ENCODE measurements around the gene AP2A1. TPM values are rescaled to one million over a fixed set of nuclear protein-coding genes. Genes with fewer than 3 reads are reported as not detected.

AP2A1 gene
- total RNA-seq, 4 donors from 2014 or later, result 94.2 to 142 (median 131) TPM

GRCh38 chr19:49809160-49809940 is 42.5 kb downstream of the AP2A1 start:
- H3K4me3 ChIP-seq, result peak overlapping the region; percentile 67 to 87 (median 80)
- in situ Hi-C loops (cut with MboI; ENCODE audit: low sequenced_read_pairs in 4 of 4), result no loop called here

DNA sequence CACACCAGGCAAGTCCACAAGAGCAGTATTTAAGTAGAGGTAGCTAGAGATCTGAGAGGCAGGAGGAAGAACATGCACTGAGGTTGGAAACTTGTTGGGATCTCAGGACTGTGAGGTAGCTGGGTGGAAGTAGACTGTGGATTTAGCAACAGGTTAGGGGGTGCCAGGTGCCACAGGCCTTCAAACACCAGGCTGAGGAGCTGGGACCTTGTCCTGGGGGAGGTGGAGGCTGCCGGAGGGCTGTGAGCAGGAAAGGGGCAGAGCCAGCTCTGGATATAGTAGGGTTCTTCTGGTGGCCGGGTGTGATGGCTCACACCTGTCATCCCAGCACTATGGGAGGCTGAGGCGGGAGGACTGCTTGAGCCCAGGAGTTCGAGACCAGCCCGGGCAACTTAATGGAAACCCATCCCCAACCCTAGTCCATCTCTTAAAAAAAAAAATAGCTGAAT is 43.2 kb downstream of the AP2A1 start:
- Histone ChIP-seq H3K36me3 (no peaks in the 10 kb centered on the region), H3K4me1 (peaks cover 21% of the 10 kb centered on the region in 2 donors), H3K27ac (peak overlapping the region; percentile 91 to 96 (median 94)), H3K4me3 (peak overlapping the region; percentile 67 to 87 (median 80)), H3K9me3 (no peaks in the 10 kb centered on the region), H3K27me3 (no peaks in the 10 kb centered on the region)
- in situ Hi-C loops (cut with MboI; ENCODE audit: low sequenced_read_pairs in 4 of 4) (loop anchor here in 2 of 4 donors (10.0 kb wide), 1 partner anchor 65 kb away; the partner anchor contains the start of genes AKT1S1 (in 2 of the 2) and TBC1D17 (in 2 of the 2)), intact Hi-C loops (cut with DNase I; ENCODE audit: low total_unique reads) (loop anchor here (1.0 to 10.0 kb wide), 7 partner anchors 44 to 815 kb away; partner anchors contain the start of genes AKT1S1, GYS1, PRMT1 and PRR12)
- no peak for TF ChIP-seq POLR2A (IDR thresholded peaks at IDR 0.05)
- TF ChIP-seq CTCF (IDR thresholded peaks at IDR 0.05 in 4 of 5, conservative IDR thresholded peaks at IDR 0.05 in 1 of 5), result no peak
- ATAC-seq, result no peak
- no peak for DNase-seq

More at GRCh38 chr19:49809160-49809940, 42.5 kb downstream of the AP2A1 start:
- no peaks in the 10 kb centered on the region for H3K9me3 ChIP-seq
- intact Hi-C loops (cut with DNase I; ENCODE audit: low total_unique reads), result loop anchor here (1.0 to 5.0 kb wide), 5 partner anchors 43 to 167 kb away; partner anchors contain the start of genes AKT1S1, PRMT1, RRAS and SCAF1
- TF ChIP-seq POLR2A (IDR thresholded peaks at IDR 0.05) (peak; percentile 44 to 56), CTCF (IDR thresholded peaks at IDR 0.05 in 4 of 5, conservative IDR thresholded peaks at IDR 0.05 in 1 of 5) (peak in 3 of 5 experiments; percentile 16 to 26 (median 21))
- peak overlapping the region; percentile 91 to 96 (median 94) for H3K27ac ChIP-seq
- no peaks in the 10 kb centered on the region for H3K27me3 ChIP-seq
- peaks cover 21% of the 10 kb centered on the region in 2 donors for H3K4me1 ChIP-seq
- ATAC-seq (peak; percentile 38 to 49), DNase-seq (peak; percentile 65 to 77)
- H3K36me3 ChIP-seq, result no peaks in the 10 kb centered on the region

GRCh38 chr19:49811328-49811727 is 44.5 kb downstream of the AP2A1 start:
- no peak overlapping the region for H3K4me3 ChIP-seq
- intact Hi-C loops (cut with DNase I; ENCODE audit: low total_unique reads), result loop anchor here (5.0 to 10.0 kb wide), 2 partner anchors 219 to 817 kb away; partner anchors contain the start of genes GYS1, PRR12 and RUVBL2
- no peak for DNase-seq
- no peak for TF ChIP-seq CTCF (IDR thresholded peaks at IDR 0.05 in 4 of 5, conservative IDR thresholded peaks at IDR 0.05 in 1 of 5)
- TF ChIP-seq POLR2A (IDR thresholded peaks at IDR 0.05), result no peak
- H3K4me1 ChIP-seq, result peaks cover 22 to 23% of the 10 kb centered on the region in 2 donors
- no peaks in the 10 kb centered on the region for H3K36me3 ChIP-seq
- ATAC-seq, result no peak
- H3K27ac ChIP-seq, result peak overlapping the region; percentile 10 to 95 (median 88)
- in situ Hi-C loops (cut with MboI; ENCODE audit: low sequenced_read_pairs in 4 of 4), result loop anchor here in 2 of 4 donors (10.0 kb wide), 1 partner anchor 63 kb away; the partner anchor contains the start of genes AKT1S1 (in 2 of the 2) and TBC1D17 (in 2 of the 2)
- no peaks in the 10 kb centered on the region for H3K27me3 ChIP-seq
- no peaks in the 10 kb centered on the region for H3K9me3 ChIP-seq

DNA sequence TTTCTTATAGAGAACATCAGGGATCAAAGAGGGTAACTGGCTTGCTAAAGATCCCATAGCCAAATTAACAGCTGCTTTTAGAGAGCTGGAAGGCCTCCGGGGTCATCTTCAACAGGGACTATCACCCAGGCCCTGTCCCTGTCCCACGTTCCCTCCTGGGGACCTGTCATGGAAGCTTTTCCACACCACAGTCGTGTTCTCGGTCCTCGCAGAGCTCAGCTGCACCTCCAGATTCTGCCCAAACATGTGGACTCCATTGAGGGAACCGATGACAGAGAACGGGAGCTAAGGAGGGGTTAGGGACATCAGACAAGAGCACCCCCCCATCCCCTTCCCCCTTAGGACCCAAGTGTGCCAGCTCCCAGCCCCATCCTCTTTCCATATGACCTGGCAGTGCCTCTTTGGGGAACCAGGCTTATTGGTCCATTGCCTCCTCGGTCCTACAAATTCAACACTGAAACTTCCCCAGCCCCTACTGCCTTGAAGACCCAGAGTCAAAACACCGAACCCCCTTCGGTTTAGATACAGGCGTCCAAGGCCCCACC is 45.7 kb downstream of the AP2A1 start:
- Histone ChIP-seq H3K36me3 (no peaks in the 10 kb centered on the region), H3K9me3 (no peaks in the 10 kb centered on the region), H3K27me3 (no peaks in the 10 kb centered on the region), H3K4me3 (peak overlapping the region; percentile 58 to 78 (median 65)), H3K4me1 (peaks cover 30% of the 10 kb centered on the region in 2 donors), H3K27ac (peak overlapping the region; percentile 84 to 97 (median 94))
- in situ Hi-C loops (cut with MboI; ENCODE audit: low sequenced_read_pairs in 4 of 4) (loop anchor here in 2 of 4 donors (10.0 kb wide), 1 partner anchor 62 kb away; the partner anchor contains the start of genes AKT1S1 (in 2 of the 2) and TBC1D17 (in 2 of the 2)), intact Hi-C loops (cut with DNase I; ENCODE audit: low total_unique reads) (loop anchor here (5.0 to 10.0 kb wide), 2 partner anchors 220 to 818 kb away; partner anchors contain the start of genes GYS1, PRR12 and RUVBL2)
- DNase-seq (no peak), ATAC-seq (no peak)
- no peak for TF ChIP-seq POLR2A (IDR thresholded peaks at IDR 0.05)
- no peak for TF ChIP-seq CTCF (IDR thresholded peaks at IDR 0.05 in 4 of 5, conservative IDR thresholded peaks at IDR 0.05 in 1 of 5)
